Measurements from ENCODE around the gene UNC5A.

UNC5A gene

GRCh38 chr5:176790941-176791340, 19.4 kb upstream of the UNC5A start:
- Mint-ChIP-seq H3K9me3 (ENCODE audit: low read depth) (no peaks in the 10 kb centered on the region), H3K4me3 (no peak overlapping the region), H3K27me3 (peaks cover 31% of the 10 kb centered on the region), H3K27ac (no peak overlapping the region), H3K36me3 (no peaks in the 10 kb centered on the region), H3K4me1 (ENCODE audit: low read depth) (no peaks in the 10 kb centered on the region)

- H3K4me3 Mint-ChIP-seq, result no peak overlapping the region
- no peak overlapping the region for H3K27ac Mint-ChIP-seq
- H3K36me3 Mint-ChIP-seq, result no peaks in the 10 kb centered on the region
- H3K9me3 Mint-ChIP-seq (ENCODE audit: low read depth), result no peaks in the 10 kb centered on the region
- H3K27me3 Mint-ChIP-seq, result peaks cover 34% of the 10 kb centered on the region
- no peaks in the 10 kb centered on the region for H3K4me1 Mint-ChIP-seq (ENCODE audit: low read depth)
Measured at GRCh38 chr5:176792655-176793342, 17.6 kb upstream of the UNC5A start.

- no peak overlapping the region for H3K4me3 Mint-ChIP-seq
- H3K9me3 Mint-ChIP-seq (ENCODE audit: low read depth), result no peaks in the 10 kb centered on the region
- H3K27me3 Mint-ChIP-seq, result peaks cover 32% of the 10 kb centered on the region
- no peaks in the 10 kb centered on the region for H3K36me3 Mint-ChIP-seq
- H3K4me1 Mint-ChIP-seq (ENCODE audit: low read depth), result no peaks in the 10 kb centered on the region
- H3K27ac Mint-ChIP-seq, result no peak overlapping the region
Measured at GRCh38 chr5:176793343-176793699, 17.0 kb upstream of the UNC5A start.

- Mint-ChIP-seq H3K4me1 (ENCODE audit: low read depth) (no peaks in the 10 kb centered on the region), H3K36me3 (no peaks in the 10 kb centered on the region), H3K9me3 (ENCODE audit: low read depth) (no peaks in the 10 kb centered on the region), H3K27ac (no peak overlapping the region), H3K27me3 (peaks cover 31% of the 10 kb centered on the region), H3K4me3 (no peak overlapping the region)
Measured at GRCh38 chr5:176793736-176794135, 16.6 kb upstream of the UNC5A start.

- Mint-ChIP-seq H3K27ac (no peak overlapping the region), H3K27me3 (peaks cover 26% of the 10 kb centered on the region), H3K36me3 (no peaks in the 10 kb centered on the region), H3K4me3 (no peak overlapping the region), H3K4me1 (ENCODE audit: low read depth) (no peaks in the 10 kb centered on the region), H3K9me3 (ENCODE audit: low read depth) (no peaks in the 10 kb centered on the region)
Measured at GRCh38 chr5:176794509-176794908, 15.8 kb upstream of the UNC5A start.

- peaks cover 25% of the 10 kb centered on the region for H3K27me3 Mint-ChIP-seq
- no peaks in the 10 kb centered on the region for H3K4me1 Mint-ChIP-seq (ENCODE audit: low read depth)
- no peak overlapping the region for H3K27ac Mint-ChIP-seq
- H3K9me3 Mint-ChIP-seq (ENCODE audit: low read depth), result no peaks in the 10 kb centered on the region
- H3K4me3 Mint-ChIP-seq, result no peak overlapping the region
- no peaks in the 10 kb centered on the region for H3K36me3 Mint-ChIP-seq
Measured at GRCh38 chr5:176796411-176796810, 13.9 kb upstream of the UNC5A start.

- peaks cover 25% of the 10 kb centered on the region for H3K27me3 Mint-ChIP-seq
- H3K27ac Mint-ChIP-seq, result no peak overlapping the region
- no peak overlapping the region for H3K4me3 Mint-ChIP-seq
- no peaks in the 10 kb centered on the region for H3K9me3 Mint-ChIP-seq (ENCODE audit: low read depth)
- no peaks in the 10 kb centered on the region for H3K4me1 Mint-ChIP-seq (ENCODE audit: low read depth)
- H3K36me3 Mint-ChIP-seq, result no peaks in the 10 kb centered on the region
Measured at GRCh38 chr5:176796970-176797369, 13.4 kb upstream of the UNC5A start.

- Mint-ChIP-seq H3K4me1 (ENCODE audit: low read depth) (no peaks in the 10 kb centered on the region), H3K27ac (no peak overlapping the region), H3K4me3 (no peak overlapping the region), H3K9me3 (ENCODE audit: low read depth) (no peaks in the 10 kb centered on the region), H3K27me3 (peaks cover 25% of the 10 kb centered on the region), H3K36me3 (no peaks in the 10 kb centered on the region)
Measured at GRCh38 chr5:176797456-176798050, 12.8 kb upstream of the UNC5A start.

GRCh38 chr5:176798086-176798876, 12.1 kb upstream of the UNC5A start:
- Mint-ChIP-seq H3K27me3 (peaks cover 25% of the 10 kb centered on the region), H3K4me3 (no peak overlapping the region), H3K36me3 (no peaks in the 10 kb centered on the region)

GRCh38 chr5:176798949-176799348, 11.4 kb upstream of the UNC5A start:
- no peak overlapping the region for H3K4me3 Mint-ChIP-seq
- no peaks in the 10 kb centered on the region for H3K4me1 Mint-ChIP-seq (ENCODE audit: low read depth)
- no peaks in the 10 kb centered on the region for H3K36me3 Mint-ChIP-seq
- H3K27me3 Mint-ChIP-seq, result peaks cover 24% of the 10 kb centered on the region
- H3K9me3 Mint-ChIP-seq (ENCODE audit: low read depth), result no peaks in the 10 kb centered on the region
- H3K27ac Mint-ChIP-seq, result no peak overlapping the region

More at GRCh38 chr5:176798086-176798876, 12.1 kb upstream of the UNC5A start:
- H3K27ac Mint-ChIP-seq, result no peak overlapping the region
- no peaks in the 10 kb centered on the region for H3K9me3 Mint-ChIP-seq (ENCODE audit: low read depth)
- no peaks in the 10 kb centered on the region for H3K4me1 Mint-ChIP-seq (ENCODE audit: low read depth)

- no peaks in the 10 kb centered on the region for H3K36me3 Mint-ChIP-seq
- no peaks in the 10 kb centered on the region for H3K4me1 Mint-ChIP-seq (ENCODE audit: low read depth)
- peaks cover 28% of the 10 kb centered on the region for H3K27me3 Mint-ChIP-seq
- H3K9me3 Mint-ChIP-seq (ENCODE audit: low read depth), result no peaks in the 10 kb centered on the region
- H3K4me3 Mint-ChIP-seq, result no peak overlapping the region
- no peak overlapping the region for H3K27ac Mint-ChIP-seq
Measured at GRCh38 chr5:176799488-176799887, 10.9 kb upstream of the UNC5A start.

GRCh38 chr5:176800024-176800423, 10.3 kb upstream of the UNC5A start:
- Mint-ChIP-seq H3K27me3 (peaks cover 26% of the 10 kb centered on the region), H3K9me3 (ENCODE audit: low read depth) (no peaks in the 10 kb centered on the region), H3K4me1 (ENCODE audit: low read depth) (no peaks in the 10 kb centered on the region), H3K36me3 (no peaks in the 10 kb centered on the region), H3K4me3 (no peak overlapping the region), H3K27ac (no peak overlapping the region)

GRCh38 chr5:176802116-176802784, 8.1 kb upstream of the UNC5A start:
- no peak overlapping the region for H3K27ac Mint-ChIP-seq

GRCh38 chr5:176803068-176803942, 7.1 kb upstream of the UNC5A start:
- no peak overlapping the region for H3K27ac Mint-ChIP-seq
- H3K36me3 Mint-ChIP-seq, result no peaks in the 10 kb centered on the region
- H3K27me3 Mint-ChIP-seq, result peaks cover 27% of the 10 kb centered on the region
- H3K4me3 Mint-ChIP-seq, result no peak overlapping the region
- no peaks in the 10 kb centered on the region for H3K9me3 Mint-ChIP-seq (ENCODE audit: low read depth)
- no peaks in the 10 kb centered on the region for H3K4me1 Mint-ChIP-seq (ENCODE audit: low read depth)

More at GRCh38 chr5:176802116-176802784, 8.1 kb upstream of the UNC5A start:
- Mint-ChIP-seq H3K4me1 (ENCODE audit: low read depth) (no peaks in the 10 kb centered on the region), H3K9me3 (ENCODE audit: low read depth) (no peaks in the 10 kb centered on the region), H3K27me3 (peaks cover 24% of the 10 kb centered on the region), H3K36me3 (no peaks in the 10 kb centered on the region), H3K4me3 (no peak overlapping the region)
